ENCODE measurements around the gene CISD3. TPM values are rescaled to one million over a fixed set of nuclear protein-coding genes. Genes with fewer than 3 reads are reported as not detected.

CISD3 gene
- total RNA-seq, 2 experiments from 2014 or later: 43.2 to 44.2 TPM

- TF ChIP-seq CTCF (IDR thresholded peaks at IDR 0.05): no peak
- no peak overlapping the region for H3K27ac Mint-ChIP-seq
- H3K4me3 Mint-ChIP-seq: no peak overlapping the region
- ATAC-seq: no peak
- H3K4me1 Mint-ChIP-seq (ENCODE audit: low read depth): peaks cover 25% of the 10 kb centered on the region
- no peak for DNase-seq
- no peaks in the 10 kb centered on the region for H3K9me3 Mint-ChIP-seq
- peaks cover 39% of the 10 kb centered on the region for H3K27me3 Mint-ChIP-seq
- POLR2A ChIA-PET: interaction anchor here (0.9 to 1.9 kb wide), 3 partner anchors 15 to 41 kb away, joined by 4 to 8 read pairs (median 4); partner anchors contain the start of genes CISD3 and MLLT6
- CTCF ChIA-PET: interaction anchor here (1.8 to 5.3 kb wide), 3 partner anchors 10 to 69 kb away, joined by 4 to 42 read pairs (median 10); no protein-coding TSS in a partner anchor
- no peaks in the 10 kb centered on the region for H3K36me3 Mint-ChIP-seq (ENCODE audit: low read depth)
- intact Hi-C loops (cut with micrococcal nuclease): no loop called here
These were observed 15.4 kb downstream of the CISD3 start for GRCh38 chr17:38745545-38745944.

- DNase-seq (no peak), ATAC-seq (no peak)
- peaks cover 31% of the 10 kb centered on the region for H3K4me1 Mint-ChIP-seq (ENCODE audit: low read depth)
- H3K4me3 Mint-ChIP-seq: peak overlapping the region; percentile 41
- ChIA-PET CTCF (interaction anchor here (0.9 to 5.3 kb wide), 5 partner anchors 11 to 188 kb away, joined by 3 to 42 read pairs (median 4); no protein-coding TSS in a partner anchor), POLR2A (interaction anchor here (0.8 to 1.9 kb wide), 6 partner anchors 15 to 45 kb away, joined by 3 to 8 read pairs (median 4); partner anchors contain the start of genes CISD3 and MLLT6)
- H3K27me3 Mint-ChIP-seq: peaks cover 46% of the 10 kb centered on the region
- no peak for TF ChIP-seq CTCF (IDR thresholded peaks at IDR 0.05)
- intact Hi-C loops (cut with micrococcal nuclease): no loop called here
- H3K27ac Mint-ChIP-seq: no peak overlapping the region
- no peaks in the 10 kb centered on the region for H3K9me3 Mint-ChIP-seq
- no peaks in the 10 kb centered on the region for H3K36me3 Mint-ChIP-seq (ENCODE audit: low read depth)
These were observed 16.1 kb downstream of the CISD3 start for GRCh38 chr17:38746004-38746848.

GRCh38 chr17:38746849-38747462, 16.8 kb downstream of the CISD3 start:
- Mint-ChIP-seq H3K27me3 (peaks cover 48% of the 10 kb centered on the region), H3K9me3 (no peaks in the 10 kb centered on the region), H3K36me3 (ENCODE audit: low read depth) (no peaks in the 10 kb centered on the region), H3K4me1 (ENCODE audit: low read depth) (peaks cover 37% of the 10 kb centered on the region), H3K27ac (no peak overlapping the region), H3K4me3 (peak overlapping the region; percentile 41)
- POLR2A ChIA-PET: interaction anchor here (0.8 to 1.9 kb wide), 4 partner anchors 16 to 46 kb away, joined by 3 to 8 read pairs (median 3); partner anchors contain the start of gene CISD3
- CTCF ChIA-PET: interaction anchor here (0.9 to 5.3 kb wide), 4 partner anchors 12 to 189 kb away, joined by 3 to 42 read pairs (median 6); no protein-coding TSS in a partner anchor
- ATAC-seq: no peak
- TF ChIP-seq CTCF (IDR thresholded peaks at IDR 0.05): no peak
- intact Hi-C loops (cut with micrococcal nuclease): no loop called here
- DNase-seq: no peak

GRCh38 chr17:38747463-38748148, 17.5 kb downstream of the CISD3 start:
- H3K36me3 Mint-ChIP-seq (ENCODE audit: low read depth): peaks cover under 1% of the 10 kb centered on the region
- peak overlapping the region; percentile 64 for H3K4me3 Mint-ChIP-seq
- H3K27me3 Mint-ChIP-seq: peaks cover 48% of the 10 kb centered on the region
- TF ChIP-seq CTCF (IDR thresholded peaks at IDR 0.05): peak; percentile 12
- no peak for ATAC-seq
- ChIA-PET CTCF (interaction anchor here (1.5 to 5.3 kb wide), 3 partner anchors 12 to 189 kb away, joined by 3 to 42 read pairs (median 10); no protein-coding TSS in a partner anchor), POLR2A (no interaction called here)
- no peak overlapping the region for H3K27ac Mint-ChIP-seq
- H3K4me1 Mint-ChIP-seq (ENCODE audit: low read depth): peaks cover 38% of the 10 kb centered on the region
- H3K9me3 Mint-ChIP-seq: no peaks in the 10 kb centered on the region
- intact Hi-C loops (cut with micrococcal nuclease): no loop called here
- peak; percentile 23 for DNase-seq

Measured in activated CD8-positive, alpha-beta T cell treated with anti-CD3 and anti-CD28 coated beads for 36 hours (primary cell).